Activated T-cell treated with anti-CD3 and anti-CD28 coated beads for 1 hour (primary cell): Measurements from ENCODE around the gene OR12D3.
"Not testable (repeated sequence)": the region's sequence is repeated elsewhere in the genome, so short reads cannot be mapped to it uniquely, and the experiment has no call there.

Source experiments
- DNase-seq: peaks from one replicate; pipeline ENCODE4 v3.0.0-alpha.2; 2020; ENCODE audit warnings: low read depth

Gene OR12D3

DNA sequence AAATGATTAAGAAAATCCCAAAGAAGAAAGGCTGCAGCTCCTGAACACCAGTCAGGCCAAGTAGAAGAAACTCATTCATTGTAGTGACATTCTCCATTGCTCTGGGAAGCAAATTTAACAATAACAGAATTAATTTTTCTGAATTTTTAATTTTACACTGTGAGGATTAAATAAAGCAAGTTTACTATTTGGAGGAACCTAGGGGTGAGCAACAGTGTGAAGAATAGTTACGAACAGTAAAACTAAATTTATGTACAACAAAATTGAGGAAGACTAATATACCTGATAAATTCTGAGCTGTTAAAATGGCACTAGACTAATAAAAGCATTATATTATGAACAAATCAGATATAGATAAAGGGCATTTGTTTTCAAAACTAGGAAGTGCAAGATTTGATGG is at the start of gene OR12D3:
Gene OR12D3, minus strand, starts transcription at position 101 of the 400 bp plus-strand sequence. Its CDS starts 4 bp downstream, at position 97.
- DNase-seq = no peak

DNA sequence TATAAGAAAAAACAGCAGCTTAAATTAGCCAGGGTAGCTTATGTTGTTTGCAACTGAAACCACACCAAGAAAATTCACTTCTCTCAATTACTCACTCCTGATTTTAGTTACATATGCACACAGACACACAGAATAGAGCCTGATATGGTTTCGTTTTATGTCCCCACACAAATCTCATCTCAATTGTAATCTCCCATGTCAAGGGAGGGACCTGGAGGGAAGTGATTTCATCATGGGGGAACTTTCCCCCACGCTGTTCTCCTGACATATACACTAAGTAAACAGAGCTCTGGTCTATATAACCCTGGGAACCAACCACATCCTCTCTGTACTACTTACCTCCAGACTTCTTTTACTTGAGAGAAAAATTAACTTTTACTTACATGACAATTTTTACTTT is 49.5 kb upstream of the OR12D3 start:
- no peak for DNase-seq

DNA sequence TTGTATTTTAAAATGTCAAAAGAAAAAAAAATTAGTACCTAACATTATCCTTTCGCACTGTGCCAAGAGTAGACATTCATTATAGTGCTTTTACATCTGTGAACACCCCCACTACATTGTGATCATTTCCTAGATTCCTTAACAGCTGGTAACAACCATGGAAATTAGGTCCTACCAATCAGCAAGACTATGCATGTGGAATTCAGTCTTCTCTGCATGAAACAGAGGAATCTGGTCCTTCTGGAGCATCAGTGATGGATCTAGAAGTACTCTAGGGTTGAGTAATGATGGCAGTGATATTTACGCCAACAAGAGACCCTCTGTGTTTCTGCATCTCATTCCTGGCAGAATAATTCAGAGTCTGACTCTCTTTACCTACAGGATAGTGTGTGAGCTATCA is 49.1 kb upstream of the OR12D3 start:
- DNase-seq = no peak

GRCh38 chr6:29419516-29419915 is 44.4 kb upstream of the OR12D3 start:
- no peak for DNase-seq

DNA sequence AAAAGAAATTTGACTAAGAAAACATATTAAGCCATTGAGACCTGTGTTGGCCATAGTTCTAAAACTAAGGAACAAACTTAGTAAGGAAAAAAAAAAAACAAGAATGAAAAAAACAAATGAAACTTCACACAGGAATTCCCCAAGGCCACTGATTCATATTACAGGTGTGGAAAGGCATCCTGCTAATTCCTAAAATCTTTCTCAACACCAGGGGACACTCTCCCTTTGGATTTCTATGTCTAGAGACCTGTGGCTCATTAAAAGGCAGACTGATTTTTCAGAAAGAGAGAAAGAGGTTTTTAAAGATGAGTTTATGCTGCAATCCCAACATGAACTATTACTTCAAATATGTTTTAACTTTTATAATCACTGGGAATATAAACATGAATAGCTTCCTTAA is 39.5 kb upstream of the OR12D3 start, which contains the start of gene OR12D1:
Gene OR12D1, plus strand, starts transcription at position 341 of the 400 bp plus-strand sequence.
- no peak for DNase-seq

DNA sequence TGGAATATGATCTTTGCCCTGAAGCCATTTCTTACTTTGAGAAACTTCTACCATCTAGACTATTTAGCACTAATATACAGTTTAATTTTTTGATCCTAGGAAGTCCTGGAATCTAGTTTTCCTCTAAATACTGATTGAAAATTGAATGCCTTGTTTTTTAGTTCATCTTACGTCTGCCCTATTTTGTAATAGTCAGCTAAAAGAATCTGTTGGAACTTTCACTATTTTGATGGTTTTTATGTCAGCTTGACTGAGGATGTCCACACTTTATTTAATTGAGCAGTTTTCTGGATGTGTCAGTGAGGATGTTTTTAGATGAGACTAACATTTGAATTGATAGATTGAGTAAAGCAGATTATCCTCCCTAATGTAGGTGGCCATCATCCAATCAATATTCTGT is 28.7 kb upstream of the OR12D3 start:
- no peak for DNase-seq

- DNase-seq = no peak
Observed at GRCh38 chr6:29399525-29399924, 24.4 kb upstream of the OR12D3 start.

GRCh38 chr6:29395331-29395730 is 20.2 kb upstream of the OR12D3 start, which contains the start of gene OR12D2:
OR12D2 (plus strand) TSS chr6:29395631; CDS start chr6:29396700, 1,069 bp downstream.
- no peak for DNase-seq

DNA sequence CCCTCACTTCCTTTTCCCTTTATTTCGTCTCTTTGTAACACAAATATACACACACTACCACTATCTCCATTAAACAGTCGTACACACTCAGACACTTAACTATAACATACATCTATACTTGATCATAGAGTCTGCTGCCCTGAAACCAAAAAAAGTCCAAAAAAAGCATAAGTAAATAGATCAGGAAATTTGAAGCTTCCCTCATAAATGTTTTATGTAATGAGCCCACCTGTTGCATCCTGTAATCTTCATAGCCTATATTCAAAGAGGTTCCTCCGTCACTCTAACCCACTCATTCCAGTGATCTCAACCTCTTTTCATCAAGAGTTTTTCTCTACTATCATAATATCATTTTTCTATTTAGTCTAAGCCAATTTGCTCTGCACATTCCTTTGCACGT is 13.4 kb upstream of the OR12D3 start:
- no peak for DNase-seq

DNA sequence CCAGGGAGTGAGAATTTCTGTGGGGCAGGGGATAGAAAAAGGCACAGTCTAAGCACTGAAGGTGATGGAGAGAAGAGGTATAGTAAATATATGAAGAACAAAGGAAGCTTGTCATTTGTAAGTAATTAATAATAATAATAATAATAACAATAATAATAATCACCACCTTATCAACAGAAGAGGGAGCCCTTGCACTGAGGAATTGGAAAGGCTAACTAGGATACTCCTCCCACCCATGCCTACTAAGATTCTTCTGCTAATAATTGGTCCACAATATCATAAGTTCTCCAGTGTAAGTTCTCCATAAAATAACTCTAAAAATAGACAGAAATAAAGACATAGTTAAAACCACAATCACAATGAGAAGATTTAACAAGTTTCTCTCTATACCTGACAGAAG is 912 bp upstream of the OR12D3 start:
- no peak for DNase-seq

GRCh38 chr6:29368765-29369164 is 6.3 kb downstream of the OR12D3 start, which contains the start of gene OR5V1:
OR5V1 (minus strand) TSS chr6:29368865; CDS start chr6:29356195, 12,670 bp downstream.
- no peak for DNase-seq

DNA sequence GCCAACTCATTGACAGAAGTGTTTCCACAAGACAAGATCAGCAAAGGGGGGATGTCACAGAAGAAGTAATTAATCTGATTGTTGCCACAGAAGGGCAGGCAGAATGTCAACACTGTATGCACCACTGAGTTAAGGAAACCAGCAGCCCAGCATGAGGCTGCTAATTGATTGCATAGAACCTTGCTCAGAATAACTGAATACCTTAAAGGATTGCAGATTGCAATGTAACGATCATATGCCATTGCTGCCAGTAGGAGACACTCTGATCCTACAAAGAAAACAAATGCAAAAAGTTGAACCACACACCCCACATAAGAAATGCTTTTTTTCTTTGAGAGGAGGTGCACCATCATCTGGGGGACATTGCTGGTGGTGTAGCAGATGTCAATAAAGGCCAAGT is 19.5 kb downstream of the OR12D3 start:
- DNase-seq = no peak

- no peak for DNase-seq
Observed at GRCh38 chr6:29354980-29355379, 20.1 kb downstream of the OR12D3 start.

- not testable (repeated sequence) for DNase-seq
Observed at GRCh38 chr6:29349348-29349747, 25.7 kb downstream of the OR12D3 start.

- no peak for DNase-seq
Observed at GRCh38 chr6:29345380-29345779, 29.7 kb downstream of the OR12D3 start.

- DNase-seq = no peak
Observed at GRCh38 chr6:29336269-29336668, 38.8 kb downstream of the OR12D3 start.

GRCh38 chr6:29332676-29333075 is 42.4 kb downstream of the OR12D3 start:
- DNase-seq = no peak

GRCh38 chr6:29325777-29326176 is 49.3 kb downstream of the OR12D3 start:
- no peak for DNase-seq
